Activated CD4-positive, alpha-beta T cell treated with anti-CD3 and anti-CD28 coated beads, Interleukin-2, amount 10 ng/mL, durations not matched to agents 24 days and 14 days (primary cell): ENCODE measurements around the gene SPATA6L. TPM values are rescaled to one million over a fixed set of nuclear protein-coding genes. Genes with fewer than 3 reads are reported as not detected.

Experiments
- DNase-seq: peaks from one replicate; pipeline ENCODE4 v3.0.0; 2022
- H3K27ac Mint-ChIP-seq: one replicate; pipeline ENCODE4 v1.8.0; 2022; ENCODE audit warnings: mild to moderate bottlenecking, mixed read lengths
- H3K27me3 Mint-ChIP-seq: one replicate; pipeline ENCODE4 v1.8.0; 2022; ENCODE audit warnings: mixed read lengths
- H3K36me3 Mint-ChIP-seq: one replicate; pipeline ENCODE4 v1.8.0; 2022; ENCODE audit warnings: low read depth, mild to moderate bottlenecking, mixed read lengths
- H3K4me1 Mint-ChIP-seq: one replicate; pipeline ENCODE4 v1.8.0; 2021; ENCODE audit warnings: mixed read lengths
- H3K4me3 Mint-ChIP-seq: one replicate; pipeline ENCODE4 v1.8.0; 2022; ENCODE audit warnings: mild to moderate bottlenecking, moderate library complexity, mixed read lengths
- H3K9me3 Mint-ChIP-seq: one replicate; pipeline ENCODE4 v1.8.0; 2021; ENCODE audit warnings: mixed read lengths
- intact Hi-C: fragments of 100-400 bp; cut with micrococcal nuclease; formaldehyde crosslinking; loops from one replicate; pipeline ENCODE4 v1.15.1; 2023
- total RNA-seq: library from RNA; stranded (reverse); gene quantifications from 2 replicates; pipeline ENCODE4 v1.2.3, GENCODE V29; 2022

SPATA6L gene, protein sequence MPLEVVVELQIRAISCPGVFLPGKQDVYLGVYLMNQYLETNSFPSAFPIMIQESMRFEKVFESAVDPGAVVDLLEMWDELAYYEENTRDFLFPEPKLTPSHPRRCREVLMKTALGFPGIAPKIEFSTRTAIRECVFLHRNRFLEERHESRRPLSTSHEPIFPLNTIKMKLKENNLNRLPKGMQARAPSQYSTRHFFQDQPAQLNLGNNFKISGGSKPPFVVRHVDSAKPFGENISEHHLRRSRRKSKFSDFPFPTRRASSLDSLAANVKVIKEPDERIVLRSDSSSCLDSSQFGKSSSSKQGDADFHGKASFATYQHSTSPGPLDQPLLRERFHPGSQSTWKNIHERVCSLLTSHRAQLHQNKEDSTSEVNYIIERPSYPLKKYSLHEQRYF
- total RNA-seq = not detected in 2 replicates

DNA sequence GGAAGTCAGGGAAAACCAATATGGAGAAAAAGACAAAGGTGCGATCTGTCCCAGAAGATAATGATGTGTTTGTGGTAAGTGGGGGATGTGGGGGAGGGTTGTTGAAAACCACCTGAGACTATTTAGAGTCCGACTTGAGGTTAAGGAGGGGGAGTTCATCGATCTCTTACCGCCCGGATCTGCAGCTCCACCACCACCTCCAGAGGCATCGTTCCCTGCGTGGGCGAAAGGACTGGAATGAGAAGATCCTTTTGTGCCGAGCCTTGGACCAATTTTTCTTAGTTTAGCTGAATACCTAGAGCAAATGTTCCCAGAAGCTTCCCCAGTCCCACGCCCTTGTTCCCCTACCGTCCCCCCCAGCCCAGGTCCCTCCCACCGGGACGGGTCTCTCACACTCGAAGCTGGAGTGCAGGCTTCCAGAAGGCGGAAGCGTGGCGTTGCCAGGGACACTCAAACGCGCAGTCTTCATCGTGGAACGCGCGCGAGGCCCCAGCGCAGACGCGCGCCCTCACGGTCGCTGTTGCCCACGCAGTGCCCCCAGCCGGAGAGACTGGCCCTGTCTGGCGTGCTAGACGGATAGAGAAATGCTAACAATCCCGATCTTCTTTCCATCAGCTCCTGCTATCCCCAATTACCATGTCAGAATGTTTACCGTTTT, at the start of gene SPATA6L:
SPATA6L (minus strand) TSS at position 439 of the 658 bp plus-strand sequence; CDS start at position 209, 230 bp downstream.
- peaks cover 6% of the 10 kb centered on the region for H3K36me3 Mint-ChIP-seq

DNA sequence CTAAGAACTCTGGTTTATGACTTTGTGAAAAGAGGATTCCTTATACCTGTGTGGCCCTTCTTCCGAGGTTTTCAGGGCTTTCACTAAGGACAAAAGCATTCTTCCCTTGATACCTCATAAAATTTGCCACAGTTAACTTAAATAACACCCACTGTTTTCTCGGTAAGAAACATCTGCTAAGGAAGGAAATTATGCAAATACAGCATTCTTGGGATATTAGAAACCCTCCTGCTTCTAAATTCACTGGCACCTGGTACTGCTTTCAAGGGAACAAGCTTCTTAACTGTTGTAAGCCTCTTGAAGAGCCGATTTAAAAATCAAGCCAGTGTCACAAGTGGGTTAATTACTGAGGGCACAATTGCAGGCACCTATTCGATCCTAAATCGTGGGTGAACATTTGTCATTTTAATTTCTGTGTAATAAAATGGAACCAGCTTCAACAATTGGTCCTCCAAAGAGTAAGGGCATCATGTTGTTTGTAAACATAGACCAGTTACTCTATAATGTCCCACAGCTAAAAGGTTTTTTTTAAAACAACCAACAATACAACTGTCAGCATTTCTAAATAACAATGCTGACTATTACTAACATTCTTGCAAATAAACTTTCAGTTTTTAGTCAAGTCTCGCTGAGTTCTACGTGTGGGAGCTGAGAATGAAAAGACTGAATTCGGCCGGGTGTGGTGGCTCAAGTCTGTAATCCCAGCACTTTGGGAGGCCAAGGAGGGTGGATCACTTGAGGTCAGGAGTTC, 48.2 kb upstream of the SPATA6L start:
- H3K27ac Mint-ChIP-seq = peak overlapping the region; percentile 89
- intact Hi-C loops = no loop called here
- H3K36me3 Mint-ChIP-seq = peaks cover 48% of the 10 kb centered on the region
- H3K4me1 Mint-ChIP-seq = peaks cover 8% of the 10 kb centered on the region
- peaks cover 3% of the 10 kb centered on the region for H3K27me3 Mint-ChIP-seq
- no peak for DNase-seq
- H3K4me3 Mint-ChIP-seq = peak overlapping the region; percentile 31
- peaks cover 6% of the 10 kb centered on the region for H3K9me3 Mint-ChIP-seq

More for the DNA sequence above, at the start of gene SPATA6L:
- peaks cover 5% of the 10 kb centered on the region for H3K27me3 Mint-ChIP-seq
- DNase-seq = peak; percentile 81
- intact Hi-C loops = loop anchor here (1.0 to 10.0 kb wide), 3 partner anchors 74 to 789 kb away; partner anchors contain the start of genes CD274 and GLIS3
- peak within 1 kb of the TSS; percentile 82 for H3K4me3 Mint-ChIP-seq
- peak within 1 kb of the TSS; percentile 73 for H3K27ac Mint-ChIP-seq
- H3K9me3 Mint-ChIP-seq = no peaks in the 10 kb centered on the region
- H3K4me1 Mint-ChIP-seq = peaks cover 61% of the 10 kb centered on the region

DNA sequence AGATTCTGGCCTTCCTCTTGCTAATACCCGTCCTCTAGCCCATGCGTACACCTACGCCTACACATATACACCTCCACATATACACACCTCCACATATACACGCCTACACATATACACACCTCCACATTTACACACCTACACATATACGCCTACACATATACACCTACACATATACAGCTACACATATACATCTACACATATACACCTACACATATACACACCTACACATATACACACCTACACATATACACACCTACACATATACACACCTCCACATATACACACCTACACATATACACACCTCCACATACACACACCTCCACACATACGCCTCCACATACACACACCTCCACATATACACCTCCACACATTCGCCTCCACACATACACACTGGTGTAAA, 47.6 kb upstream of the SPATA6L start:
- Mint-ChIP-seq H3K27me3 (peaks cover 3% of the 10 kb centered on the region), H3K9me3 (peaks cover 6% of the 10 kb centered on the region), H3K36me3 (peaks cover 50% of the 10 kb centered on the region), H3K27ac (peak overlapping the region; percentile 89), H3K4me3 (peak overlapping the region; percentile 31), H3K4me1 (peaks cover 8% of the 10 kb centered on the region)
- DNase-seq = no peak
- intact Hi-C loops = no loop called here

DNA sequence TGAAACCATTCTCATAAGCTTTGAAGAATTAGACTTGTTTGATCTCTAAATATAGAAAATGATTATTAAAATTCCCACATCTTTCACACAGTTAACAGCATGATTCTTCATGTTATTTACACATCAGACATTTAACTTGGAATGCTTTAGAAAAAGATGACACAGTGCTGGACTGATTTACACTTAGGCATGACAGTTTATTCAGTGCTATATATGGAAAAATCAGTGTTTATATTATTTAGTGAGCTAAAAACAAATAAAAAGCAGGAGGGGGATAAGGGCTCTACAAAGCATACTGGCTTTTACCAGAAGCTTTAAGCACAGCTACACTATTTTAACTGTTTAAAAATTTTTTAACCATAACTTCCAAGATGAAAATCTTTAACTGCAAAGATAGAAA, 43.1 kb upstream of the SPATA6L start:
- Mint-ChIP-seq H3K36me3 (peaks cover 51% of the 10 kb centered on the region), H3K27me3 (peaks cover 3% of the 10 kb centered on the region), H3K4me1 (peaks cover 13% of the 10 kb centered on the region), H3K4me3 (no peak overlapping the region), H3K27ac (no peak overlapping the region), H3K9me3 (peaks cover 6% of the 10 kb centered on the region)
- intact Hi-C loops = no loop called here
- no peak for DNase-seq

DNA sequence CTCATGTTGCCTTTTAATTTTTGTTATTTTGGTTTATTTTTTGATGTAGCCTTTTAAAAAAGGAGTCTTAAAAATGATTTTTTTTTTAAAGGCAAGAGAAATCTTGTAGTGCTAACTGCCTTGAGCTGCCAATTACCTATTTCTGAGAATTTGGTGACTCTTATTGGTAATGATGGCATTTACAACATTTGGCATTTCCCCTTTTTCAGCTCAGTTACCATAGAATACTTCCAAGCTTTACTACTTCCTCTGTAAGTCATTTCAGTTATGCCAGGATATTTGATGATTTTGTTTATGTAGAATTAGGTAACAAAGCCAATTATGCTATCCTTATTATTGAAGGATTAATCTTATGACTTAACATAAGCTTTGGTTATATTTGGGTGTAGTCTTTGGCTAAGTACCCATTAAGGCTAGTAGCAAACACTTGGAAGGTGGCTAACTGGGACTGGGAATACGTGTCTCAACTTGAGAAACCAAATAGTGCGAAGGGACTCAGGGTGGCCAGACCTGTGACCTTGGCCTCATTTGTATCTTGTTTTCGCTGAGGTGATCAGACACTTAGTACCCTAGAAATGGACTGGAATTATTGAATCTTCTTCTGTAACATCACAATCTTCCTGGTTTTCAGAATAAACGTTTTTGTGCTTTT, 40.8 kb upstream of the SPATA6L start:
- Mint-ChIP-seq H3K4me3 (no peak overlapping the region), H3K36me3 (peaks cover 53% of the 10 kb centered on the region), H3K27me3 (no peaks in the 10 kb centered on the region), H3K4me1 (peaks cover 6% of the 10 kb centered on the region), H3K27ac (no peak overlapping the region), H3K9me3 (no peaks in the 10 kb centered on the region)
- intact Hi-C loops = no loop called here
- DNase-seq = peak; percentile 45

DNA sequence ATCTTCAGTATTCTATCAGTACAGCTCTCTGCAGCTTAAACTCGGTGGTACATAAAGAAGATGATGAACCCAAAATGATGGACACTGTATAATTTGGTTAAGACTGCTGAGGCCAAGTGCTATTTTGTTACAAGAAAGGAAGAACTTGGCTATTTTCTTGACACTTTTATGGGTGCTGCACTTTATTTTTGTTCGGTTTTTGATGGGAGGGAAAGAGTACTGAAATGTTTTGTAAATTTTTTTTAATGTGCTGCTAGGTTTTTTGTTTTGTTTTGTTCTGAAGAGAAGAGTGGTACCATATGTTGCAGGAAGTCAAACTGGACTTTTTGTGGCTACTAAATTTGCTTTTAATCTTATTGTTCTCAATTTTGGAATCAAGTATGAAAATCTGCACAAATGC, 39.7 kb upstream of the SPATA6L start:
- H3K36me3 Mint-ChIP-seq = peaks cover 60% of the 10 kb centered on the region
- no peaks in the 10 kb centered on the region for H3K9me3 Mint-ChIP-seq
- no peak overlapping the region for H3K27ac Mint-ChIP-seq
- no peak overlapping the region for H3K4me3 Mint-ChIP-seq
- peaks cover 5% of the 10 kb centered on the region for H3K4me1 Mint-ChIP-seq
- no peak for DNase-seq
- no peaks in the 10 kb centered on the region for H3K27me3 Mint-ChIP-seq
- intact Hi-C loops = no loop called here

DNA sequence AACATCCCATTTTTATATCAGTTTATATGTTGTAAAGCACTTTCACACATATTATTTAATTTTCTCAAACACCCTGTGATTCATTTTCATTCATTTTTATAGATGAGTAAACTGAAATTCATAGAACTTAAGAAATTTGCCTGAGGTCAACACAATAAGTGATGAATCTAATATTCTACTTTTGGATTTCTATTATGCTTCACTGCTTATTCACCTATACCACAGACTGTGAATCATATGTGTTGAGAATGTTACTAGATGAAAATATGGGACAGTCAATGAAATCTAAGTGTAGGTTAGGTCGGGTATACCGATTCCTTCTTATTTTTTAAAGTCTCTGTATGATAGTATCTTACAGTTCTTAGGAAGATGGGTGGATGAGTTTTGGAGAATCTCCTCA, 37.8 kb upstream of the SPATA6L start:
- intact Hi-C loops = no loop called here
- no peaks in the 10 kb centered on the region for H3K9me3 Mint-ChIP-seq
- peaks cover 55% of the 10 kb centered on the region for H3K36me3 Mint-ChIP-seq
- no peak overlapping the region for H3K27ac Mint-ChIP-seq
- H3K4me1 Mint-ChIP-seq = peaks cover 5% of the 10 kb centered on the region
- no peak for DNase-seq
- H3K4me3 Mint-ChIP-seq = no peak overlapping the region
- no peaks in the 10 kb centered on the region for H3K27me3 Mint-ChIP-seq

DNA sequence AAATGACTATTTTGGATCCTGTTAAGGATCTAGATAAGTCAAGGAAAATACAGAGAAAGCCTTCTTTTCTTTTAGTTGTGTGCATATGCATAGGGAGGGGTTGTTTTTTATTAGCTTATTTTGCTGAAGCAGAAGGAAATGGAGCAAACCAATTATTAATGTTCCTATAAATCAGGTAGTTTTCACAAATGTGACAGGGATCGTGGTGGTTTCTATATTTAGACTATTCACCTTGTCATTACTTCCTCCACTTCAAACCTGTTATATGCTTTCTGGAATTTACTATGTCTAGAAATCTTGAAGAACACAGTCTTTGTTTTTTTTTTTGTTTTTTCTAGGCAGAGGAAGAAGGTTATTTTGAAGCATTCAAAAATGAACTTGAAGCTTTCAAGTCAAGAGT, 35.2 kb upstream of the SPATA6L start:
- no peak overlapping the region for H3K27ac Mint-ChIP-seq
- DNase-seq = no peak

DNA sequence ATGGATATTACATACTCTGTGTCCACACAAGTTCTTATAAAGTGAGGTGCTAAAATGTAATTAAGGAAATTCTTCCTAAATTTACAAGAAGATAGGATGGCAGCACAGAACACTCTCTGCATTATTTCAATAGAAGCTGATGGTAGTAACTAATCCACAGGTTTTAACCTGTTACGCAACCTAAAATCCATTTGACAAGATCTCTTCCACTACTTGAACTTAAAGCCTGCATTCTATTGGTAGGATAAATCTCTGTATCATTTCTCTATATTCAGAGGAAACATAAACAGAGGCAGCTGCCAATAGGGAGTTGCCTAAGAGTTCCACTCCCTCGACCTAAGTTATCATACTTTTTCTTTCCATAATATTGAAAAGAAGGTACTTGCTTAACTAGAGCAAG, 34.7 kb upstream of the SPATA6L start:
- H3K36me3 Mint-ChIP-seq = peaks cover 52% of the 10 kb centered on the region
- intact Hi-C loops = no loop called here
- H3K27ac Mint-ChIP-seq = no peak overlapping the region
- no peak overlapping the region for H3K4me3 Mint-ChIP-seq
- no peak for DNase-seq
- no peaks in the 10 kb centered on the region for H3K9me3 Mint-ChIP-seq
- H3K4me1 Mint-ChIP-seq = peaks cover 7% of the 10 kb centered on the region
- no peaks in the 10 kb centered on the region for H3K27me3 Mint-ChIP-seq

More for the DNA sequence above, 35.2 kb upstream of the SPATA6L start:
- Mint-ChIP-seq H3K36me3 (peaks cover 52% of the 10 kb centered on the region), H3K4me1 (peaks cover 5% of the 10 kb centered on the region), H3K27me3 (no peaks in the 10 kb centered on the region), H3K4me3 (no peak overlapping the region), H3K9me3 (no peaks in the 10 kb centered on the region)
- intact Hi-C loops = no loop called here

DNA sequence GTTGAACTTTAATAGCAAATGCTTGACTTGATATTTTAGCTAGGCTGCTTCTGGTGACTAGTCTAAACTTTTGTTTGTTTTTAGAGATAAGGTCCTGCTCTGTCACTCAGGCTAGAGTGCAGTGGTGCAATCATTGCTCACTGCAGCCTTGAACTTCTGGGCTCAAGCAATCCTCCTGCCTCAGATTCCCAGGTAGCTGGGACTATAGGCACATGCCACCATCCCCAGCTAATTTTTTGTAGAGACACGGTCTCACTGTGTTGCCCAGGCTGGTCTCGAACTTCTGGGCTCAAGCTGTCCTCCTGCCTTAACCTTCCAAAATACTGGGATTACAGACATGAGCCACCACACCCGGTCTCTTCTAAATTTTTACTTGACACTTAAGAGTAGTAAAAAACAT, 33.8 kb upstream of the SPATA6L start:
- intact Hi-C loops = no loop called here
- Mint-ChIP-seq H3K27ac (no peak overlapping the region), H3K36me3 (peaks cover 50% of the 10 kb centered on the region), H3K4me3 (no peak overlapping the region), H3K9me3 (no peaks in the 10 kb centered on the region), H3K27me3 (no peaks in the 10 kb centered on the region), H3K4me1 (peaks cover 7% of the 10 kb centered on the region)
- DNase-seq = no peak

DNA sequence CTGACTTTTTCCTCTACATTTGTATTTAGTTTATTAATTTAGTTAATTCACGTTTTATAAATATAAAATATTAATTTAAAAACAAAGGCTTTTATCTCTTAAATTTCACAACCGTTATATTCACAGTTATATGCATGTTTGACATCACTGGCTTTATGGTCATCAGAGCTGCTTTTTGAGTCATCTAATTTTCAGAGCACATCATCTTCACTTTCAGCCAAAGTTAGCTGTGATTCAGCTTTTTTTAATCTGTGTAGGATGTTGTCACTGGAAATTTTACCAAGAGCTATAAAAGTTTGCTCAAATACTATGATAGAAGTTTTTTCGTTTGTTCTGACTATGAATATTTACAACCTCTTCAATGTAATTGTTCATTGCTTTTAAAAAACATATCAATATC, 25.5 kb upstream of the SPATA6L start:
- Mint-ChIP-seq H3K9me3 (no peaks in the 10 kb centered on the region), H3K36me3 (peaks cover 41% of the 10 kb centered on the region), H3K27ac (no peak overlapping the region), H3K27me3 (no peaks in the 10 kb centered on the region), H3K4me3 (no peak overlapping the region), H3K4me1 (peaks cover 20% of the 10 kb centered on the region)
- intact Hi-C loops = no loop called here
- DNase-seq = no peak

DNA sequence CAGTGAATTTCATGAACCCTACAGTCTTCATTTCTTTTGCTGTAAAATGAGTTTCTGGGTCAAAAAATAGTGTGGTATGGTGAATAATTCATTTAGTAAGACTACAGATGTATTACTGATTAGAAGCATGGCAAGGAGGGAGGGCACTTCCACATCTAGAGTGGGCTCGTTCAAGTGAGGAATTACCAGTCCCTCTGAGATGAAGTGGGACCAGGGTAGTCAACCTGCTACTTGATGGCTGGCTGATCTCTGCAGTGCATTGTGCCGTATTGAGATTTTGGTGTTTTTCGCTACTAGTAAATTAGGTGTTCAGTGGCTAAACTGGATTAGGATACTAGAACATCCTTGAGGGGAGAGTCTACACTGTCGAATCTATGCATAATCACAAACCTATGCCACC, 23.9 kb upstream of the SPATA6L start:
- Mint-ChIP-seq H3K27me3 (no peaks in the 10 kb centered on the region), H3K4me1 (peaks cover 20% of the 10 kb centered on the region), H3K9me3 (no peaks in the 10 kb centered on the region), H3K4me3 (no peak overlapping the region), H3K36me3 (peaks cover 47% of the 10 kb centered on the region), H3K27ac (peak overlapping the region; percentile 70)
- DNase-seq = peak; percentile 50
- intact Hi-C loops = no loop called here

DNA sequence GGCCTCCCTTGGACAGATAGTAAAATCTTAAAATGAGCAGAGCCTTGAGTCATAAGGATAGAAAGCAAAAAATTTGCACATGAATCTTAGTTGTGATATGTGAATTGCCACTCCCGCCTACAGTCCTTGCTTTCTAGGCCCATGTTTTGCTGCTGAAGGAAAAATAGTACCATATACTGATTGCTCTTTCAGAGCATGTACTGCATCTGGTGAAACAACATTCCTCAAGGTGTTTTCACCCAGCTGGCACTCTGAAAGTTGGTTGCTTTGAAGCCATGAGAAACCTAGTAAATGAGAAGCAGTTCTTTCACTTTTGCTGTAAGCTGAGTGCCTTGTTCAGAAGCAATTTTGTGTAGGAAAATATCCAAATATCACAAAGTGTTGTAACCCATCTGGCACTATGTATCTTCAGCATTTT, 23.4 kb upstream of the SPATA6L start:
- H3K4me1 Mint-ChIP-seq = peaks cover 20% of the 10 kb centered on the region
- intact Hi-C loops = loop anchor here (1.0 to 2.0 kb wide), 2 partner anchors 10 to 51 kb away; partner anchors contain the start of genes AK3 and CDC37L1
- peak overlapping the region; percentile 9 for H3K4me3 Mint-ChIP-seq
- H3K27ac Mint-ChIP-seq = peak overlapping the region; percentile 70
- H3K27me3 Mint-ChIP-seq = no peaks in the 10 kb centered on the region
- H3K9me3 Mint-ChIP-seq = no peaks in the 10 kb centered on the region
- DNase-seq = peak; percentile 56
- H3K36me3 Mint-ChIP-seq = peaks cover 48% of the 10 kb centered on the region
